ENCODE results near the gene SHBG. TPM values are rescaled to one million over a fixed set of nuclear protein-coding genes. Genes with fewer than 3 reads are reported as not detected.
A peak's percentile ranks its signal among the peaks of the same experiment; 100 is the strongest.
"Not testable (repeated sequence)": the region's sequence is repeated elsewhere in the genome, so short reads cannot be mapped to it uniquely, and the experiment has no call there.

Gene SHBG
- total RNA-seq, 1 donor from 2014 or later: not detected

DNA sequence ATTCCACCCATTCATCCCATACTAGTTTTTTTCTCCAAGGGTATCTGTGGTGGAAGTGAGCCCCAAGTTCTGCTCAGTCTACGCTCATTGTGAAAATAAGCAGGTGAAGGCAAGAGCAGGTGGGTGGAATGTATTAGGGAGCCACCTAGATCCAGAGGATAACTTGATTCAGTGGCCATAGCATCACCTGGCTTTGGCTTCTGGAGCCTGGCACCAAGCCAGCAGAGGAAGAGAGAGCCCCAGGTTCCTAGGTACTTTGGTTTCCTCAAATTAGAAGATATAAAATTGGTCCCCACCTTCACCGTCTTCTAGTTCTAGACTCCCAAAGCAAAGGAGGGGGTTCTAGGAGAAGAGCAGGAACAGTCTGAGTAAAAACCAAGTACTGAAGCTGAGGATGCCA lies 19.3 kb upstream of the SHBG start:
- DNase-seq (no peak), ATAC-seq (no peak)
- intact Hi-C loops (cut with micrococcal nuclease): no loop called here

DNA sequence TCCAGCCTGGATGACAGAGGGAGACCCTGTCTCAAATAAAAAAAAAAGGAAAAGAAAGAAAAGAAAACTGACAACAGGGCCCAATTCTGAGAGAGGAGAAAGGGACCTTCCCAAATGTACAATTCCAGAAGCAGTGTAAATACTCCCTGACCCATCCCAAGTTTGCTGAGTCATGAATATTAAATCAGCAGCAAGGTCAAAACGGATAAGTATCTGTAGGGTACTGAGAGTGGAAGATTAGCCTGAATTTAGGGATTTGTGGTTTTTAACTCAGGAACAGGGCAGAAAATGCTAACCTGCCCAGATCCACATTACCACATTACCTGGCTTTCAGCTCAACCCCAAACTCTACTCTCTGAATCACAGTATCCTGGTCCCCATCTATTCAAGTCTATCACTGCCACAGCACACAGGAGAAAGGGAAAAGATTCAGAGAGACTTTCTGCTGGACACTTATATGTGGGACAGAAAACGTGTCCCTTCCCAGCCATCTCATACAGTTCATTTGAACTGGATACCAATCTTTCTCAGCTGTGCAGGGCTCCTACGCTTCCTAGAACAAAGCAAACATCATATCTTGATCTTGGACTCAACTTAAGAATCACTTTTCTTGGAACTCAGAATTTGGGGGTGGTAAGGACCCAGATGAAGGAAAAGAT lies 18.2 kb upstream of the SHBG start:
- ATAC-seq: no peak
- intact Hi-C loops (cut with micrococcal nuclease): no loop called here
- DNase-seq: no peak

DNA sequence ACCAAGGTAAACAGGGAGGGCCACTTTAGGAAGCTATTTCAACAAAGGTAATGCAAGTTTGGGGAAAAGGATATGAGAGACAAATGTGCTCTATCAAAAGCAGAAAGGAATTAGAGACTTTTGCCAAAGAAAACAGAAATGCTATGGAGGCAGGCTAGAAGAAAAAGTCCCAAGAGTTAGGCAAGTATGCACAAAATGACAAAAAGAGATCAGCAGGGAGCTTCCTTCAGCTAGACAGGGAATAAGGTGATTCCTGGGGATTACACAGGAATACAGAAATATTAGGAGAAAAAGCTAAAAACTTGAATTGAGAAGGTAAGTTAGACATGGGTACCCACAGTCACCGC lies 17.7 kb upstream of the SHBG start:
- DNase-seq (no peak), ATAC-seq (no peak)
- intact Hi-C loops (cut with micrococcal nuclease): no loop called here

DNA sequence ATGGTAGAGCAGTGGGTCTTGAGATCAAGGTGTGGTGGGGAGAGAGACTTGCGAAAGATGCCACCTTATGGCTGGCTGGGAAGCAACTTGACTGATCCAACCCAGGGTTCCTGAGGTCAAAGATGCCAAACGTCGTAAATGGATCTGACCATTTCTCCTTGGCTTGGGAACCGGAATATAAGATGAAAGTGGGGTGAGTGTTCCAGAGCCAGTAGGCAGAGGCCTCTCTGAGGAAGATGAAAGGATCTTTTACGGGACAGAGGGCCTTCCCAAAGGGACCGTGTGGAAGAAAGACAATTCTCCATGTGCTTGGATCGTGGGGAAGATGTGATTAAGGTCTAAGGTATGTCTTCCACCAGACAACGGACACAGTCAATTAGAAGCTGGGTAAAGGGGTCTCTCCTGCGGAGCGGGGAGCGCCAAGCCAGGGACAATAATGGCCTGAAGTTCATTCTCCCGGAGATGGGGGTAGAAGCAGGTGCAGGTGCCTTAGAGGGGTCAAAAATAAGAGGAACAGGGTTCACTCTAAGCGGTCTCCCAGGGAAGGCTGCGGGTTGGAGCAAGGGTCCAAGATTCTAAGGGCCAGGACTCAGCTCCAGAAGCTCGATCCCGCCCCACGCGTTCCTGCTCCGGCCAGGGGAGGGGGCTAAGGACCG lies 16.0 kb upstream of the SHBG start:
- DNase-seq (no peak), ATAC-seq (no peak)
- intact Hi-C loops (cut with micrococcal nuclease): no loop called here

DNA sequence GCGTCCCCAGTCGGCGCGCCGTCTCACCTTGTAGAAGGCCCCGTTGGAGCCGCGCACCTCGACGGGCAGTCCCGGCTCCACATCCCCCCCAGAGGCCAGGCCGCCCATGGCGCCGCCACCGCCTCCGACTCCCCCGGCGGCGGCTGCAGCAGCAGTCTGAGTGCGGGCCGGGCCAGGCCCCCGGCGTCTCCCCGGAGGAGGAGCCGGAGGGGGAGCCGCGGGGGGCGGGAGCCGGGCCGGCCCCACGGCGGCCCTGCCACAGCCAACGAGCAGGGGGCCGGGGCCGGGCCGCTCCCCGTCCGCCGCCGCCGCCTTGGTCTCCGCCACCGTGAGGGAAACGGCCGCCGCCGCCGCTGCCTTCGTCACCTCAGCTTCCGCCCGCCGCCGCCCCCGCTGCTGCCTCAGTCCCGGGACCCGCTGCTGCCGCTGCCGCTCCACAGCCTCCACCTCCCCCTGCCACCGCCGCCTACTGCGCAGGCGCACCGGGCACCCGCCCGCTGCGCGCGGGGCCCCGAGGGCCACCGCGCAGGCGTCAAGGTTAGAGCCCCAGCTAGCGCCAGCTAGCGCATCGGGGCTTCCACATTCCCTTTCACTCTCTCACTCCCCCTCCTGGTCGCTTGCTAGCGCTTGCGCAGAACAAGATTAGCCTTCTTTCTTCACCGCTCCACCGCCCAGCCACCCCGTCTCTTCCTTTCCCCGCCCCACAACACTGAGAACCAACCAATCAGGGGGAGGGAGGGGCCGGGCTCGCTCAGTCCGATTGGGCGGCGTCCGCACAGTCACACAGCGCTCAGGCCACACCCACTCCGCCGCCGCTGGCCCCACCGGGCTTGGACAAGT lies 15.3 kb upstream of the SHBG start, which contains the start of gene FXR2:
Gene FXR2, minus strand, starts transcription at position 473 of the 840 bp plus-strand sequence. Its CDS starts 365 bp downstream, at position 108.
- peak; percentile 96 for ATAC-seq
- intact Hi-C loops (cut with micrococcal nuclease): no loop called here
- DNase-seq: peak; percentile 100

DNA sequence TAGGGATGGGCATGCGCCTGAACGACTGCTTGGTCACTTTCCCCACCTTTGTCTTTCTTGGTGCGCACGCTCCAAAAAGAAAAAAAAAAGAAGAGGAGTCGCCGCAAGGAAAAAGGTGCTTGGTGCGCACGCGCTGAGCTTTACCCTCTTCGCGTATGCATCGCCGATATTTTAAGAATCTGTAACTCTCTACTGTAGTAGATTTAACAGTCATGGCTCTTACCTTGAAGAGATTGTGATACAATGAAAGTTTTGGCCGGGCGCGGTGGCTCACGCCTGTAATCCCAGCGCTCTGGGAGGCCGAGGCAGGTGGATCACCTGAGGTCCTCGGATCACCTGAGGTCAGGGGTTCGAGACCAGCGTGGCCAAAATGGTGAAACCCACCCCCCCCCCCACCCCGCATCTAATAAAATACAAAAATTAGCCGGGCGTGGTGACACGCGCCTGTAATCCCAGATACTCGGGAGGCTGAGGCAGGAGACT lies 14.6 kb upstream of the SHBG start:
- DNase-seq (no peak), ATAC-seq (no peak)
- intact Hi-C loops (cut with micrococcal nuclease): no loop called here

DNA sequence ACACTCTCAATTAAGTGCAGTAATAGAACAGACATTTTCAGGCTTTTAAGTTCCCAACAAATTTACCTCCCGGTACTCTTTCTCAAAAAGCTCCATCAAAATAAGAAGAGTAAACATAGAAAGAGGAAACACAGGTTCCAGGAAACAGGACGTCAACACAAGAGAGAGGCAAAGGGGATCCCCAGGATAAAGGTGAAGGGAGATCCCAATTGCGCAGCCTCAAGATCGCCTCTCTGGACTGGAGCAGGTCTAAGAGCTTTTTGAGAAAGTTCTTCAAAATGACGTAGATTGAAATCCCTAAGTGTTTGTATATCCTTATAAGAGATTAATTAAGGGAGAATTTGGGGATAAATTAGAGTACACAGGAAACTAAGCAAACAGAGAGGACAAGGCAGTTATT lies 11.3 kb upstream of the SHBG start:
- intact Hi-C loops (cut with micrococcal nuclease): no loop called here
- no peak for ATAC-seq
- no peak for DNase-seq

DNA sequence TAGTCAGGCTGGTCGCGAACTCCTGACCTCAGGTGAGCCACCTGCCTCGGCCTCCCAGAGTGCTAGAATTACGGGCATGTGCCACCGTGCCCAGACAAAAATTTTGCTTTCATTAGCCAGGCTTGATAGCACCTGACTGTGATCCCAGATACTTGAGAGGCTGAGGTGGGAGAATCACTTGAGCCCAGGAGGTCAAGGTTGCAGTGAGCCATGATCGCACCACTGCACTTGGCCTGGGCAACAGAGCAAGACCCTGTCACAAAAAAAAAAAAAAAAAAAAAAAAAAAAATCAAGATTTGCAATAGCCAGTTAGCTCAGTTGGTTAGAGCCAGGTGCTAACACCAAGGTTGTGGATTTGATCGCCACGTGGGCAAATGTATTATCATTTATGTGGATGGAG lies 9.1 kb upstream of the SHBG start:
- DNase-seq (no peak), ATAC-seq (no peak)
- intact Hi-C loops (cut with micrococcal nuclease): no loop called here

DNA sequence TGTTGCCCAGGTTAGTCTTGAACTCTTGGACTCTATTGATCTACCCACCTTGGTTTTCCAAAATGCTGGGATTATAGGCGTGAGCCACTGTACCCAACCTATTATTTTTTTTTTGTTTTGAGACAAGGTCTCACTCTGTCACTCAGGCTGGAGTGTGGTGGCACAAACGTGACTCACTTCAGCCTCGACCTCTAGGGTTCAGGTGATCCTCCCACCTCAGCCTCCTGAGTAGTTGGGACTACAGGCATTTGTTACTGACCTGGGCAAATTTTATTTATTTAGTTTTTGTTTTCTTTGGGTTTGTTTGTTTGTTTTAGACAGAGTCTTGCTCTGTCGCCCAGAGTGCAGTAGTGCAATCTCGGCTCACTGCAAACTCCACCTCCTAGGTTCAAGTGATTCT lies 6.3 kb upstream of the SHBG start:
- DNase-seq (no peak), ATAC-seq (no peak)
- intact Hi-C loops (cut with micrococcal nuclease): no loop called here

DNA sequence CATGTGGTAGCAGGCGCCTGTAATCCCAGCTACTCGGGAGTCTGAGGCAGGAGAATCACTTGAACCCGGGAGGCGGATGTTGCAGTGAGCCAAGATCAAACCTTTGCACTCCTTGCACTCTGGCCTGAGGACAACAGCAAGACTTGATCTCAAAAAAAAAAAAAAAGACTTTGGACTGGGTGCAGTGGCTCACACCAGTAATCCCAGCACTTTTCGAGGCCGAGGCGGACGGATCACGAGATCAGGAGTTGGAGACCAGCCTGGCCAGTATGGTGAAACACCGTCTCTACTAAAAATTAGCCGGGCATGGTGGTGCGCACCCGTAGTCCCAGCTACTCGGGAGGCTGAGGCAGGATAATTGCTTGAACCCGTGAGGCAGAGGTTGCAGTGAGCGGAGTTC lies 4.2 kb upstream of the SHBG start:
- intact Hi-C loops (cut with micrococcal nuclease); DNase-seq; ATAC-seq: not testable (repeated sequence)

DNA sequence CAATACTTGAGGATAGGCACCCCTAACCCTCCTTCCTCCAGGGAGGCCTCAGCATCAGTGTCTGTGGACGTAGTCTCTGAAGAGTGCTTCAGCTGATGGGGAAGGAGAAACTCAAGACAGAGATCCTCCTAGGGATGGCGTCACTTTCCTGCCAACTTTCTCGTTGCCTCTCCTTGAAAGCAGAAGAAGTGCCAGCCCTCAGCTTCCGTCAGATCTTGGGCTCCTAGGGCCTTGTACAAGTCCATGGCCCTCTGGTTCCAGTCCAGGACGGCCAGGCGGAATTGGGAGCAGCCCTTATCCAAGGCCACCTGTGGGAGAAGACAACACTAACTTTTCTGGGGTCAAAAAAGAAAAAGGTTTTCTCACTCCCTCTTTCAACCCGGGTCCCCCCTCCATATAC lies 3.6 kb upstream of the SHBG start:
- ATAC-seq (no peak), DNase-seq (no peak)
- intact Hi-C loops (cut with micrococcal nuclease): no loop called here

DNA sequence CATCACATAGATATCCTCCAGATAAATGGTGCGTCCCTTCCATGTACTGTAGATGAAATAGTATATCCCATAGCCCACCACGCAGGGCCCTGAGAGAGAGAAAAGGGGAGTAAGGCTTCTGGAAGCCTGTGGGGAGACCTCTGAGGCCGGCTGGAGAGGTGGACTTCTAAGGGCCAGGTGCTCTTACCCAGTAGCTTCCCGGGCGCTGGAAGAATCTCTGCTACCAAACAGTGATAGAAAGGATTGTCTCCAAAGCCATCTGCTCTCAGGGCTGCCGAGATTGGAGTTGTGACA lies 3.0 kb upstream of the SHBG start:
- intact Hi-C loops (cut with micrococcal nuclease): no loop called here
- DNase-seq: no peak
- ATAC-seq: peak; percentile 1

DNA sequence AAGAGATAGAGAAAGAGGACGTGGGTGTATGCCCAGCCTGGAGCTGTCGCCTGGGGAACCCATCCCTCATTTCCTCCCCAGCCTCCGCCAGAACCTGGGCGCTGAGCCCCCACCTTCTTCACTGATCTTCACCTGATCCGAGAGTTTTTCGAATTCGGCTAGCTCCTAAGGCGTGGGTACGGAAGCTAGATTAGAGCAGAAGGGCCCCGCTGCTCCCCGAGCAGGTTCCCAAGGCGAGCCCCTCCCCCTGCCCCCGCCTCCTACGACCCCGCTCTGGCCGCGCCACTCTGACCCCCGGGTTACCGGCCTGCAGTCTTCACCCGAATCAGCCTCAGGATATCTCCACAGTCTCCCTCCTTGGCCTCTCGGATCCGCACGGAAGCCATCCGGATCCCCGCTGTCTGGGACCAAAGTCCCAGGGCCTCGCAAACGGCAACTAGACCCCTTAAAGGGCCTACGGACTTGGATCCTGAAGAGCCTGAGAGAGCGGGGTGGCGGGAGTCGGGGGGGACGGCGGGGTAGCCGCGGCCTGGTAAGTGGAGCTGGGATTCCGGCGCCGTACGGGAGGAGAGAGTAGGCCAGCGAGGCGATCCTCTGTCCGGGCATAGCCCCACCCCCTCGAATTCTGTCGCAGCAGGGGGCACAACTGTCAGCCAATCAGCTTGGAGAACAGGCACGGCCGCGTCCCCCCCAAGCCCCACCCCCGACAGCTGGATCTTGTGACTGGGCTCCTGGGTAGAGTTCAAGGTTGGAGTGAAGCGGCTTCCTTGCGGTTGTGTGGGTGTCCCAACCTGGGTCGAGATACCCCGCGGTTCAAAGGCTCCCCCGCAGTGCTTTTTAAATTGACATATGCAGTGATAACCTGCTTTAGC lies 2.4 kb upstream of the SHBG start, which contains the start of gene SAT2:
Gene SAT2, minus strand, starts transcription at position 572 of the 872 bp plus-strand sequence. Its CDS starts 186 bp downstream, at position 386.
- intact Hi-C loops (cut with micrococcal nuclease): no loop called here
- peak; percentile 99 for ATAC-seq
- DNase-seq: peak; percentile 95

DNA sequence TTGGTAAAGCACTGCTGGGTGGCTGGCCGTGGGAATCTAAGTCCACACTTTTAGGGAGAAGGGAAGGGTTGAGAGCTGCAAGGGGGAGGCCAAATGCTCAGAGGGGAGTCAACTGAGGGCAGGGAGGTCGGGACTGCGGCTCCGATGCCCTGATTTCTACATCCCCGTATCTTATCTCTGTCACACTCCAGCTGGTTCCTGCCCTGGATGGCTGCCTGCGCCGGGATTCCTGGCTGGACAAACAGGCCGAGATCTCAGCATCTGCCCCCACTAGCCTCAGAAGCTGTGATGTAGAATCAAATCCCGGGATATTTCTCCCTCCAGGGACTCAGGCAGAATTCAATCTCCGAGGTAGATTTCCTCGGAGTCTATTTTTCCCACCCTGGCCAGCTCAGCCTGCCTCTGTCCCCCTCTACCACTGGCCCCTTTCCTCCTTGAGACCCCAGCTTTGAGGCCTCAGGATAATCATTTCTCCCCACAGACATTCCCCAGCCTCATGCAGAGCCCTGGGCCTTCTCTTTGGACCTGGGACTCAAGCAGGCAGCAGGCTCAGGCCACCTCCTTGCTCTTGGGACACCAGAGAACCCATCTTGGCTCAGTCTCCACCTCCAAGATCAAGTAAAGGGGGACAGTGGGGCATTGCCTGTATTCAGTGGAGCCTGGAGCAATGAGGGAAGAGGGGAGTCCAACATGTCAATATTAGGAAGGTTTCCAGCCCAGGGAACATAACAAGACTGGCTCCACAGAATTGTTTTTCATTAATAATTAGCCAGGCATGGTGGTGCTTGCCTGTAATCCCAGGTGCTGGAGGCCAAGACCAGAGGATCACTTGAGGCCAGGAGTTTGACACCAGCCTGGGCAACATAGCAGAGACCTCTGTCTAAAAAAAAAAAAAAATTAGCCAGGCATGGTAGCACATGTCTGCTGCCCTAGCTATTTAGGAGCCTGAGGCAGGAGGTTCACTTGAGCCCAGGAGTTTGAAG lies 1.8 kb downstream of the SHBG start:
- DNase-seq: peak; percentile 59

DNA sequence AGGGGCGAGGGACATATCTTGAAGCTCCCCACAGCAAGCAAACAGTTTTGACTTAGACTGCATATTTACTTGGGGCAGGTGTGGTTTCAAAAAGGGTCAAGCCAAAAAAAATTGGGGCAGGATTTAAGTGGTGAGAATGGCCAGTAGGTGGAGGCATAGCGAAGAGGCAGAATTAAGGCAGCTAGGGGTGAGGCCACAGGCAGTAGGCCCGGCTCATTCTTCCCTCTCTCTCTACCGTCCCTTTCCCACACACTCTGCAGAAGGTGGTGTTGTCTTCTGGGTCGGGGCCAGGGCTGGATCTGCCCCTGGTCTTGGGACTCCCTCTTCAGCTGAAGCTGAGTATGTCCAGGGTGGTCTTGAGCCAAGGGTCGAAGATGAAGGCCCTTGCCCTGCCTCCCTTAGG lies 2.6 kb downstream of the SHBG start:
- ATAC-seq (peak; percentile 17), DNase-seq (no peak)
- intact Hi-C loops (cut with micrococcal nuclease): no loop called here

More for the DNA sequence above, 1.8 kb downstream of the SHBG start:
- intact Hi-C loops (cut with micrococcal nuclease): no loop called here
- ATAC-seq: no peak

DNA sequence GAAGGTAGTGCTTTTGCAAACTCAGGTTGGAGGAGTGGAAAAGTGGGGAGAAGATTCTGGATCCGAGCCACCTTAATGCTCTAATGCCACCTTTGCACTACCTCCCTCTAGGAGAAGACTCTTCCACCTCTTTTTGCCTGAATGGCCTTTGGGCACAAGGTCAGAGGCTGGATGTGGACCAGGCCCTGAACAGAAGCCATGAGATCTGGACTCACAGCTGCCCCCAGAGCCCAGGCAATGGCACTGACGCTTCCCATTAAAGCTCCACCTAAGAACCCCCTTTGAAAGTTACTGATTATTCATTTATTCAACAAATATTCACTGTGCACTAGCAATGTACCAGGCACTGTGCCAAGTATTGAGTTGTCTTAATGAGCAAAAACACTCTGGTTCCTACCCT lies 3.2 kb downstream of the SHBG start:
- ATAC-seq: no peak
- DNase-seq: no peak
- intact Hi-C loops (cut with micrococcal nuclease): no loop called here

DNA sequence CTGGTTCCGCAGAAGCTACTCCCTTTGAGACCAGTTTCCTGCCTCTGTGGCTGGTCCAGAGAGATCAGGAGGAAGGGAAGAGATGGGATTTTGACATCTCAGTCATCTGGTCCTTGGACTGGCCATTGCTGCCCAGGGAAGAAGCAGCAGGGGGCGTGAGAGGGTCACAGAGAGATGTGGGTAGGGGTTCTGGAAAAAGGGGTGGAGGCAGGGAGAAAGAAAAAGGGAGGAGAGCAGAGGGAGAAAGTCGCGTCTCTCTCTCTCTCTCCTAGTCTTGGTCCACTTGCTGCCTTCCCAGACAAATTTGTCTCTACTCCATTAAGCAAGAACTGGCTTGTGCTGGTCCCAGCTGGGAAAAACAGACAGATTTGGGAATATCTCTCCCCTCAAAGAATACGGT lies 4.4 kb downstream of the SHBG start:
- ATAC-seq (peak; percentile 59), DNase-seq (peak; percentile 65)
- intact Hi-C loops (cut with micrococcal nuclease): no loop called here

DNA sequence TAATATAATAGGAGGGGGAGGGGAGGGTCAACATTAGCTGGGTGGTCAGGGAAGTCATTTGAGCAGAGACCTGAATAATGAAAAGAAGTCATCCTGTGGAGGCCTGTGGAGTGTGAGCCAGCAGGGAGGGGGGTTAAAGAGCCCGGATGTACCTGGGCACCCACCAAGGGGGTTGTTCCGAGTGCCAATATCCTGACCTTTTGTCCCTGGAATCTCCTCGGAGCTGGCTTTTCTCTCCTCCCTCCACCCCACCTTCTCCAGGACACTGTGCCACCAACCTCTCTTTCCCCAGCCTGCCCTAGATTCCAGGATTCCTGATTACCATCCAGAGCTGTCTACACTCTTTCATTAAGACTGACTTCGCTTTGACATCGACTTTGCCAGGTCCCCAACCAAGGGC lies 6.2 kb downstream of the SHBG start:
- no peak for ATAC-seq
- intact Hi-C loops (cut with micrococcal nuclease): no loop called here
- no peak for DNase-seq

Data from left ventricle myocardium superior (tissue), 1 donor.